K562 (cell line): ENCODE results near the gene SMIM13. TPM values are rescaled to one million over a fixed set of nuclear protein-coding genes. Genes with fewer than 3 reads are reported as not detected.

Source experiments
- ATAC-seq: fragments of 200-7000 bp; cut with Tn5 transposase; 3 replicates; pipeline ENCODE4 v1.9.1; 2020; ENCODE audit warnings: moderate library complexity
- BruUV-seq: library from RNA; stranded (reverse); fragments of 400-500 nt; replicated peaks from 2 replicates; lab custom pipeline; 2021; lab: Mats Ljungman, UMichigan
- CTCF ChIA-PET: fragments of 300-600 bp; formaldehyde crosslinking; extraction: SDS; loops from one replicate; lab custom pipeline; 2021; ENCODE audit warnings: low intra/inter-chr PET ratio; lab: Yijun Ruan, JAX
- POLR2A ChIA-PET: fragments of 300-600, 350-650 bp; sonication (Branson Sonifier 250); formaldehyde crosslinking; extraction: SDS; loops from one replicate; lab custom pipeline; 2021; ENCODE audit warnings: antibody characterized with exemption, inconsistent platforms; lab: Yijun Ruan, JAX
- DNase-seq, 4 experiments: peaks; one replicate each; pipeline versions ENCODE4 v3.0.0 to v3.0.0-alpha.2; 2011 to 2018; ENCODE audit warnings: low spot score in 3 of 4, mixed read lengths in 3 of 4; ENCODE audit errors: extremely low read depth in 1 of 4
- FAIRE-seq: peaks from 2 replicates; lab custom pipeline; 2011; peaks lifted over from hg19 to GRCh38; lab: Jason Lieb, UNC
- H2AFZ ChIP-seq: 2 replicates; pipeline ENCODE4 v1.6.0; 2011; ENCODE audit warnings: low read depth, low read length, control low read depth, inconsistent platforms
- H3K27ac ChIP-seq: fragments of 200-600 bp; 3 replicates; pipeline ENCODE4 v1.8.0; 2011; ENCODE audit warnings: low read depth, mild to moderate bottlenecking, control low read depth, inconsistent platforms, low read length, moderate library complexity, mixed read lengths; ENCODE audit errors: extremely low read depth
- H3K27me3 ChIP-seq, 2 experiments: fragments of 300-600 bp in 1 of 2; 2 replicates in 1 of 2; 3 replicates in 1 of 2; pipeline versions ENCODE4 v1.6.0 to v1.8.0; 2011; ENCODE audit warnings: inconsistent platforms in 2 of 2, low read length in 2 of 2, mild to moderate bottlenecking in 1 of 2, mixed read lengths in 1 of 2, moderate library complexity in 1 of 2; ENCODE audit not compliant: control insufficient read depth in 2 of 2, insufficient read depth in 2 of 2
- H3K36me3 ChIP-seq: fragments of 300-600 bp; 3 replicates; pipeline ENCODE4 v1.8.0; 2011; ENCODE audit warnings: mild to moderate bottlenecking, low read length, inconsistent platforms; ENCODE audit not compliant: control insufficient read depth, insufficient read depth
- H3K4me1 ChIP-seq, 2 experiments: fragments of 200-600 bp in 1 of 2; replicated peaks in 1 of 2; 2 replicates in 1 of 2; 3 replicates in 1 of 2; pipeline versions ENCODE4 v1.5.1 to v1.8.0; 2011; ENCODE audit warnings: inconsistent platforms in 2 of 2, low read length in 2 of 2, mild to moderate bottlenecking in 1 of 2, mixed read lengths in 1 of 2, moderate library complexity in 1 of 2; ENCODE audit not compliant: control insufficient read depth in 2 of 2, insufficient read depth in 2 of 2
- H3K4me2 ChIP-seq: 2 replicates; pipeline ENCODE4 v1.6.1; 2011; ENCODE audit warnings: low read length, control low read depth, inconsistent platforms, mixed read lengths; ENCODE audit not compliant: insufficient read depth
- H3K4me3 ChIP-seq: fragments of 200-600 bp; sonication (generic), shearing (Covaris generic); 2 replicates; pipeline ENCODE4 v1.5.1; 2016; ENCODE audit warnings: control low read depth, inconsistent platforms
- H3K79me2 ChIP-seq: fragments of 200-600 bp; 3 replicates; pipeline ENCODE4 v1.8.0; 2011; ENCODE audit warnings: low read length, inconsistent platforms; ENCODE audit not compliant: control insufficient read depth, insufficient read depth
- H3K9ac ChIP-seq, 2 experiments: 2 replicates each; pipeline versions ENCODE4 v1.6.0 to v1.6.1; 2011; ENCODE audit warnings: low read depth in 2 of 2, low read length in 2 of 2, control low read depth in 1 of 2, inconsistent platforms in 1 of 2, mild to moderate bottlenecking in 1 of 2, mixed read lengths in 1 of 2; ENCODE audit not compliant: insufficient read depth in 1 of 2
- H3K9me1 ChIP-seq: one replicate; pipeline ENCODE4 v1.6.0; 2011; ENCODE audit warnings: inconsistent platforms, mild to moderate bottlenecking, low read length, moderate library complexity; ENCODE audit not compliant: control insufficient read depth, insufficient read depth
- H3K9me3 ChIP-seq: replicated peaks from 2 replicates; pipeline ENCODE4 v1.5.1; 2011; ENCODE audit warnings: low read depth, low read length, inconsistent platforms; ENCODE audit not compliant: control insufficient read depth, insufficient read depth
- H4K20me1 ChIP-seq: replicated peaks from 2 replicates; pipeline ENCODE4 v1.6.1; 2011; ENCODE audit warnings: low read length, inconsistent platforms, mixed read lengths; ENCODE audit not compliant: control insufficient read depth, insufficient read depth
- CBFA2T3 ChIP-seq: fragments of 450-650 bp; IDR thresholded peaks from 2 replicates; pipeline ENCODE4 v1.6.1; 2017
- IFI16 ChIP-seq: fragments of 250-450 bp; sonication (Bioruptor Pico); IDR thresholded peaks from 2 replicates; pipeline ENCODE4 v2.1.2; 2022; ENCODE audit warnings: mild to moderate bottlenecking, inconsistent platforms
- NCOR1 ChIP-seq: fragments of 450-650 bp; IDR thresholded peaks from 2 replicates; pipeline ENCODE4 v1.6.1; 2016; ENCODE audit warnings: mild to moderate bottlenecking, moderate library complexity
- NRF1 ChIP-seq, 2 experiments: fragments of 450-650 bp; IDR thresholded peaks in 1 of 2; conservative IDR thresholded peaks in 1 of 2; 2 replicates each; pipeline ENCODE4 v1.6.1; 2014; ENCODE audit warnings: mild to moderate bottlenecking in 2 of 2
- PHF20 ChIP-seq: fragments of 450-650 bp; IDR thresholded peaks from 2 replicates; pipeline ENCODE4 v1.6.1; 2018; ENCODE audit not compliant: partially characterized antibody
- SUPT5H ChIP-seq: fragments of 450-650 bp; IDR thresholded peaks from 2 replicates; pipeline ENCODE4 v1.6.1; 2016
- XRCC3 ChIP-seq: fragments of 450-650 bp; IDR thresholded peaks from 2 replicates; pipeline ENCODE4 v1.6.1; 2017; ENCODE audit warnings: mild to moderate bottlenecking, moderate library complexity
- ZNF347 ChIP-seq: fragments of 450-650 bp; formaldehyde crosslinking; IDR thresholded peaks from 2 replicates; pipeline ENCODE4 v1.4.0; 2020; ENCODE audit warnings: low read depth, mild to moderate bottlenecking, moderate library complexity
- WGBS: fragments of 100-300 bp; shearing (Covaris generic); methylation state at CpG from one replicate; pipeline ENCODE4 v1.1.6; 2016; ENCODE audit warnings: low coverage, mixed read lengths; ENCODE audit not compliant: insufficient coverage; ENCODE audit errors: missing lambda C conversion rate; 5-methylcytosine and 5-hydroxymethylcytosine counted together
- in situ Hi-C: fragments of 300-500 bp; cut with MboI; formaldehyde crosslinking; loops from 4 replicates; pipeline ENCODE4 v1.15.0; 2018; ENCODE audit warnings: inconsistent platforms, mixed read lengths
- intact Hi-C: fragments of 100-400 bp; cut with micrococcal nuclease; formaldehyde crosslinking; loops from 2 replicates; pipeline ENCODE4 v1.14.2; 2022
- polyA plus RNA-seq, 8 experiments: library from polyadenylated mRNA; depleted of rRNA in 4 of 8; stranded (reverse) in 5 of 8; unstranded in 3 of 8; fragments of >200 nt; fragmentation: Nextera tagmentation in 2 of 8; fragmentation: Illumina TruSeq in 1 of 8; extraction: Ambion mirVana in 2 of 8; extraction: Trizol in 1 of 8; gene quantifications; 2 replicates each; pipeline versions ENCODE4 v1.2.1 to v1.2.3, GENCODE V29; 2011 to 2014; ENCODE audit warnings: inconsistent platforms in 1 of 8, missing spikeins in 1 of 8
- total RNA-seq, 7 experiments: library from RNA; depleted of rRNA in 6 of 7; stranded (reverse); fragments of >200 nt in 6 of 7; fragmentation: Illumina TruSeq in 2 of 7; extraction: Trizol in 2 of 7; gene quantifications; 2 replicates each; pipeline versions ENCODE4 v1.2.1 to v1.2.3, GENCODE V29; 2011 to 2021; ENCODE audit warnings: low replicate concordance in 1 of 7
- TF ChIP-seq, protein P1 (sequence below): sonication (generic); formaldehyde crosslinking; IDR thresholded peaks from 2 replicates; pipeline ENCODE4 v1.8.1; 2023; ENCODE audit warnings: mild to moderate bottlenecking, missing genetic modification reagents

The SMIM13 gene
- total and polyA plus RNA-seq, 9 of the 15 experiments (the other 6 are each of a cell fraction or from before 2014, with no cell fraction given): 5.5 to 24.8 (median 11.7) TPM

DNA sequence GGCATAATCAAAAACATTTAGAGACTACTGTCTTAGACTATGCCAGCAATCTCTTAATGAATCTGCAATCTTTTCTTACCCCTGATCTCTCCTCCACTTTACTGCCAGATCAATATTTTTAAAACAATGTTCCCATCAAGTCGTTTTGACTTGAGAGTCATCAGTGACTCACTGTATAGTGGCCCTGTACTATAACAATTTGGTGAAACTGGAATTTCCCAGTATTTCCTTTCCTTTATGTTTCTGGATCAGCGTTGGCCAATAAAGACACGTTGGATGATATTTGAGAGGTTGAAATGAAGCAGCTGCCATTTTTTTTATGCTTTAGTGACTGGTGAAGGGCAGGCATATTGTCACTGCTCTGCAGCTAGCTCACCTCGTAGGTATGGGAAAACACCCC, 10.1 kb upstream of the SMIM13 start:
- TF ChIP-seq XRCC3: no peak
- TF ChIP-seq, protein P1, sequence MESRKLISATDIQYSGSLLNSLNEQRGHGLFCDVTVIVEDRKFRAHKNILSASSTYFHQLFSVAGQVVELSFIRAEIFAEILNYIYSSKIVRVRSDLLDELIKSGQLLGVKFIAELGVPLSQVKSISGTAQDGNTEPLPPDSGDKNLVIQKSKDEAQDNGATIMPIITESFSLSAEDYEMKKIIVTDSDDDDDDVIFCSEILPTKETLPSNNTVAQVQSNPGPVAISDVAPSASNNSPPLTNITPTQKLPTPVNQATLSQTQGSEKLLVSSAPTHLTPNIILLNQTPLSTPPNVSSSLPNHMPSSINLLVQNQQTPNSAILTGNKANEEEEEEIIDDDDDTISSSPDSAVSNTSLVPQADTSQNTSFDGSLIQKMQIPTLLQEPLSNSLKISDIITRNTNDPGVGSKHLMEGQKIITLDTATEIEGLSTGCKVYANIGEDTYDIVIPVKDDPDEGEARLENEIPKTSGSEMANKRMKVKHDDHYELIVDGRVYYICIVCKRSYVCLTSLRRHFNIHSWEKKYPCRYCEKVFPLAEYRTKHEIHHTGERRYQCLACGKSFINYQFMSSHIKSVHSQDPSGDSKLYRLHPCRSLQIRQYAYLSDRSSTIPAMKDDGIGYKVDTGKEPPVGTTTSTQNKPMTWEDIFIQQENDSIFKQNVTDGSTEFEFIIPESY: no peak
- no peak for TF ChIP-seq SUPT5H
- no peak for TF ChIP-seq NCOR1
- no peak for TF ChIP-seq NRF1 (conservative IDR thresholded peaks at IDR 0.05 in 1 of 2, IDR thresholded peaks at IDR 0.05 in 1 of 2)
- TF ChIP-seq CBFA2T3: no peak
- TF ChIP-seq PHF20: no peak
- TF ChIP-seq IFI16 (CRISPR knock-in tag): no peak
- no peak for TF ChIP-seq ZNF347
- no peak overlapping the region for H2AFZ ChIP-seq
- no peaks in the 10 kb centered on the region for H4K20me1 ChIP-seq
- H3K27me3 ChIP-seq: no peaks in the 10 kb centered on the region
- ChIA-PET POLR2A (no interaction called here), CTCF (no interaction called here)
- FAIRE-seq: no peak
- no peak overlapping the region for H3K4me3 ChIP-seq
- no peak overlapping the region for H3K27ac ChIP-seq
- intact Hi-C loops: no loop called here
- no peak overlapping the region for H3K4me2 ChIP-seq
- in situ Hi-C loops: no loop called here
- H3K79me2 ChIP-seq: no peaks in the 10 kb centered on the region
- no peaks in the 10 kb centered on the region for H3K9me3 ChIP-seq
- no peaks in the 10 kb centered on the region for H3K4me1 ChIP-seq
- ATAC-seq: no peak; the same call in 2 of the 3 replicates
- DNase-seq: no peak
- no peaks in the 10 kb centered on the region for H3K36me3 ChIP-seq
- no peak overlapping the region for H3K9ac ChIP-seq
- no TSS peak for BruUV-seq
- H3K9me1 ChIP-seq: no peaks in the 10 kb centered on the region
- 25% methylated on average over 4 of the region's 4 CpGs for WGBS
